Activated CD4-positive, alpha-beta T cell treated with anti-CD3 and anti-CD28 coated beads, Interleukin-2, amount 50 U/mL, for 4 hours (primary cell): ENCODE results near the gene PNLIPRP2.

Source experiments
- DNase-seq, 2 experiments: peaks; one replicate each; pipeline ENCODE4 v3.0.0-alpha.2; 2020

PNLIPRP2 gene

DNA sequence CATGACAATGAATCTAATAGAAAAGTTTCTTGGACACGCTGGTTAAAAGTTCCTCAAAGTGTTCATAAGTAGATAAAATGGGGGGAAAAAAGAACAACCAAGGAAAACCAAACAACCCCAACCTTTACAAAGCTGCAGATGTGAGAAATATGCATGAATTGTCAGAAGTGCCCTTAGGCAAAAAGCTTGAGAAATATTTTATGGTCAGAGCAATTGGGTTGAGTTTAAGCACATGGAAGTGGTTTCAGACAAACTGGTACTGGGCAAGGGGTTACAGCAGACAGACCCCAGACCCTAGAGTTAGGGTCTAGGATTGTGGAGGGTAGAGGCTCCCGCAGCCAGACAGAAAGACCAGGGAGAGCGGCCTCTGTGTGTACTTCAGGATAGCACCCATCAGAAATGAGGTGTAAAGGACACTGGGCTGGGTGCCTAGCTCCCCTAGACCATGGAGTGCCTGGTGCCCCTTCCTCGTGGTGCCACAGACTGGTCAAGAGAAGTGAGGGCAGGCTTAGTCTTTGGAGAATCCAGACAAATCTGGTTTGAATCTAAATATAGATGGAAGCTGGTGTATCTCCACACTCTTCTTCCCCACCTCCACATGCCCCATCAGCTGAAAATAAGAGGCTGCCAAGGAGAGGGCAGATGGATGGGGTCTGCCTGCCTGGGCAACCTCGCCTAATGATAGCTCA lies 37.3 kb downstream of the PNLIPRP2 start:
- DNase-seq: no peak

DNA sequence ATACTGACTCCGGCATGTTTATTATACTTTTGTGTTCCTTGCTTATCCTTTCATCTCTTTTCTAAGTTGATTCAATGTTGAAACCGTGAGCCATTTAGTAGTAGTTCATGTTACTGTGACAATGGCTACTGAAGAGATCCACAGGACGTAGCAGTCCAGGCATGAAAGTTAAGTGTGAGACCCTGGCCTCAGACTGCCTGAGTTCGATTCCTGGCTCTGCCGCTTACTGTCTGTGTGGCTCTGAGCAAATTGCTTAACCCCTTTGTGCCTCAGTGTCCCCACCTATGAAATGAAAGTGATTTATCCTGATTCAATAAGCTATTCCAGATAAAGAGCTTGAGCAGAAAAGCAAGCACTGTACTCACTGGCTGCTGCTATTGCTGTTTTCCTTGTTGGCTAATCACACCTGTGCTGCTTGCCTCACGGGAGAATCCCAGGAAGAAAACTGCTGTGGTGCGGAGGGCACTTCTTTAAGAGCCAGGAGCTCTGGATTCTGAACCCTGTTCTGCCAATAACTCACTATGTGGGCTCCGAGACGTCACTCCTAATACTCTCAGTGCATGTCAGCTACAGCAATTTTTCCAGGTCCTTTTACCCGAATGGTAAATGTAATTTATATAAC lies 38.4 kb downstream of the PNLIPRP2 start:
- DNase-seq: no peak

DNA sequence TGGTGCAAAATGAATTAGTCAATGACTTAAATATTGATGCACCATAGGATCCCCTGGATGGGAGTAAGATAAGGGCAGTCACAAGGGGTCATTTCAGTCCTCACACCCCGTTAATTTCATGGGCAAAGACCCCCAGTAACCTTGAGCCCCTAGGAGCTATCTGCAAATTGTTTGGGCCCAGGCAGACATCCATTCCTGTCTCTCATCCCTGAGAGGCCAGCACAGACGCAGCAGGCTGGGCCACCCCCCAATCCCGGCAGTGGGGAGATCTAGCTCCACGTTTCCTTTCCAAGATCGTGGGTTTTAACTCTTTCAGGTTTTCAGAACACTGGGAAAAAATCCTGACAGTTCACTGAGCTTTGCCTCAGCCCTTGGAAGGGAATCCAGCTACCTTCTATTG lies 40.1 kb downstream of the PNLIPRP2 start:
- no peak for DNase-seq

DNA sequence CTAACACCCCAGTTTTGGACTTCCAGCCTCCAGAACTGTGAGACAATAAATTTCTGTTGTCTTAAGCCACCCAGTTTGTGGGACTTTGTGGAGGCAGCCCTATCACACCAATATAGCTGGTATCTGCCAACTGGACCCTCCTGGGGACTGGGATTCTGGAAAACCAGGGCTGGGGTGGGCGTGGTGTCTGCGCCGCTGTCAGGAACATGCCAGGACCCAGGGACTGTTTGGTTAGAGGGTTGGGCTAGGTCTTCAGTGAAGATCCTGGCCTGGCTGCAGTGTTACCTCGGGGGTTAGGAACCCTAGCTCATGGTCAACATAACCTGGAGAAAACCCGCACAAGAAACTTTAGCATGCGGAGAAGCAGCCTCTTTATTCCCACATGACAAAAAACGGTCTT lies 42.6 kb downstream of the PNLIPRP2 start:
- no peak for DNase-seq

DNA sequence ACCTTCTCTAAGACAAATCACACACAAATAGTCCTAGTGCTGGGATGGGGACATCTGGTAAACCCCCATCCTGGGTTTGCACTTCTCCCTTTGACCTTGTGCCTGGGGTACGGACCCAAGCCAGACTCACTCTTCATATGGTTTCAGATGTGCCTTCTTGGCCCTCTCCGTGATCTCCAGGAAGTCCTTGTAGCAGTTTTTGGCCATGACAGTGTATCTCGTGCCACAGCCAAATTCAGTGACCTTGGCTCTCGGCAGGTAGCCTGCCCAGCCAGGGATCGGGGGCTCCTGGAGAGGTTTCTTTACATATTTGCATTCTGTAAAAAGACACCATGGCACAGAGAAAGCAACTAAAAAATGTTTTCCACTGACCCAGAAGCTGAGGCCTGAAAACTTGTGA lies 43.9 kb downstream of the PNLIPRP2 start:
- no peak for DNase-seq

DNA sequence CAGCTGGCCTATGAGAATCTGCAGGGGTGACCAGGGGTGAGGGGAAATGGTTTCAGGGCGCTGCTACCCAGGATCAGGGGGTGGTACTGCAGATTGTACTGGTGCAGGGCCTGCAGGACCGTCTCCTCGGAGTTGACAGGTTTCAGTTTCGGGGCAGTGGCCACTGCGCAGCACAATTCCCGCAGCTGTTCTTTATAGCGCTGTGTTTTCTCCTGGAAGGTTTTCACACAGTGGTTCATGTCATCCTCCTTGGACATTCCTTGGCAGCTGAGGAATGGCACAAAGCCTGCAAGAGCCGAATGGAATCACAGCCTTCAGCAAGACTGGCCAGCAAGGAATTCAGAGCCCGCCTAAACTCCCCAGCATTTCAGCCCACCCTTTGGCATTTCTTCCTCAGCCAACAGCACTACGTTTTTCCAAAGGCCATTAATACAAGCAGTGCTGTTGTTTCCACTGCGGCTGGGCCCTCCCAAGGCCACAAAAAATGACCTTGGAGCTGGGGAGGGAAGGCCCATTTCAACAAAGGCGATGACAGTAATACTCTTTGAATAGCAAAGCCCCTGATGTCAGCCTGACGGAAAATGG lies 44.9 kb downstream of the PNLIPRP2 start:
- DNase-seq: no peak

DNA sequence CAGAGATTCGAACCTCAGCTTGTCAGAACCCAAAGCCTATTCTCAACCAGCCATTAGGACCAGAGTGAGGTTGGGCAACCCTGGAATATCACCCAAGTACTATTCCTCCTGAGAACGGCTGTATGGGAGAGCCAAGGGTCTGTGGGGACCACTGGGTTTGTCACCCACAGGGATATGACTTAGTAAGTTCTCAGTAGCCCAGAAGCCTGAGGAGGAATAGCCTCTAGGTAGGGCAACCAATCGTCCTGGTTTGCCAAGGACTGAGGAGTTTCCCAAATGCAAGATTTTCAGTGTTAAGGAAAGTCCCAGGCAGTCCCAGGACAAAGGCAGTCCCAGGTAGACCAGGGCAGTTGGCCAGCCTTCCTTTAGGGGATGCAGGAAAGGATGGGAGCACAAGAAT lies 46.7 kb downstream of the PNLIPRP2 start:
- no peak for DNase-seq

DNA sequence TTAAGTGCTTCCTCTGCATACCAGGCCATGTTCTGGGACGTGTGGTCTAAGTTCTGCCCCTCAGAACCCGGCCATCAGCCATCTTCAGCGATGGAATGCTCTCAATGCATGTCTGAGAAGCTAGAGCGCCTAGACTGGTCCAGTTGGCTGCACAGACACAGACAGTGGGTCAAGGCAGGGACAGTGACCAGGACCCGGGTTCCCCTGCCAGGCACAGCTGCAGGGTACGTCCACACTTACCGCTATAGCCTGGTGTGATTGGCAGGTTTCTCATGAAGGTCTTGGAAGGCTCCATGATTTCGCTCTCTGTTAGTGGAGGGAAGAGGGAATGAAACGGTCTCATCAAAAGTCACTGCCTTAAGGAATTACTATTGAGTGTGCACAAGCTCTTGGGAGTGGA lies 47.3 kb downstream of the PNLIPRP2 start:
- no peak for DNase-seq

DNA sequence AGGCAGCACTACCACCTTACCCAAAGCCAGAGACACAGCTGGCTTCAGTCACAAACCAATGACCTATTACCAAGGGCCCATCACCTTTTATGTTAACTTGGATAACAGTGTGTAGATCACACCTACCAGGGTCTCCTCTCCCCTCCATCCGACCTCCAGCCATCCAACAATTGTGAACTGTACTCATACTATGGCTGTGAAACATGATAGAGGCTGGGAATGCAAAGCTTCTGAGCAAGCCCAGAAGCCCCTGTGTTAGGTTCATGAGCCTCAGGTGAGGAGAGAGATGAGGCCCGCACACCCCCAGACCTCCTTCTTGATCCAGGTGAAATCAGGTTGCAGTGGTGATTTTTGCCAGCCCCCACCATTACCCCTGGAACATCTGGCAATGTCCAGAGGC lies 47.7 kb downstream of the PNLIPRP2 start:
- no peak for DNase-seq

DNA sequence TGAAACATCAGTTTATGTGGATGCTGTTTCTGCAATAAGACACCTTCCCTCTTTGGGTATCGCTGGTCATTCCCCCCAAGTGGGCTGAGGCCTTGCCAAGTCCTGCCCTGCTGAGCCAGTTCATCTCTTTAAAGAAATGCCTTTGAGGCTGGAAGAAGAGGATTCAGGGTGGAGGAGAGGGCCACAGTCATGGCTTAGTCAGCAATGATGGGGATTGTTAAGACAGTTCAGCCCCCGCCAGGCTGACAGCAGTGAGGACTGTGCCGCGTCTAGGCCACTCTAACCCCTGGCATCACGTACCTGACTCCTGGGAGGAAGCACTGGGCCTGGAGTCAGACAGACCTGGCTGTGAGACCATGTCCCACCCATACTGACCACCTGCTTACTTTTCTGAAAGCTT lies 48.3 kb downstream of the PNLIPRP2 start:
- no peak for DNase-seq

DNA sequence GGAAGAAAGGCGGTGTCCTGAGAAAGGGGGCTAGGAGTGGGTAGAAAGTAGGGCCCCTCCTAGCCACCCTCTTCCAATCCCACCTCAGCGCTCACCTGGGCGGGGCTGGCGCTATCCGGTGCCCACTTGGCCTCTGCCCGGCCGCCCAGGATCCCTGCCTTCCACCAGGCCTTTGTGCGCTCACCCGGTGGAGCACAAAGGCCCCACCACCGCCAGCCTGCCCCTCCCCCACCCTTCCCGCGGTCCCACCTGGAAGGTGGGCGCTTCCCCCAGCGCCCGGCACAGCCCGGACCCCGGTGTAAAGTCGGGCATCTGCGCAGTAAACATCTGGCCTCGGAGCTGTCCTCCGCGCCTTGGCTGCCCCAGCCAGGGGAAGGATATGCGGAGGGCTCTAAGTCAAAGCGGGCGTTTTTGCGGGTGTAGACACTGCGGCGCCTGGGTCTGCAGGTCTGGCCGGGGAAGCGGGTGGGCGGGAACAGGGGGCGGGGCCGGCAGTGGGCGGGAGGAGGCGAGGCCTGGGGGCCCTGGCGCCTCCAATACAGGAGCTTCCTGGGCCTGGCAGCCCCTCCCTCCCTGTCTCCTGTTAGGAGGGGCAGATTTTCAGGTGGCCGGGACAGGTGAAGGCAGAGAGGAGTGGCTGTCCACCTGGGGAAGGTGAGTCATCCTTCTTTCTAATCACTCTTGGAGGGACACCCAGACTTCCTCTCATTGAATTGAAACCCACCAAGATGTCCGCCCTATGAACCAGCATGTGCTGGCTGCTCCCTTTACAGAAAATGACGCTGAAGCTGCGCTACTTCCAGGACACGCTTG lies 49.3 kb downstream of the PNLIPRP2 start:
- DNase-seq: no peak

DNA sequence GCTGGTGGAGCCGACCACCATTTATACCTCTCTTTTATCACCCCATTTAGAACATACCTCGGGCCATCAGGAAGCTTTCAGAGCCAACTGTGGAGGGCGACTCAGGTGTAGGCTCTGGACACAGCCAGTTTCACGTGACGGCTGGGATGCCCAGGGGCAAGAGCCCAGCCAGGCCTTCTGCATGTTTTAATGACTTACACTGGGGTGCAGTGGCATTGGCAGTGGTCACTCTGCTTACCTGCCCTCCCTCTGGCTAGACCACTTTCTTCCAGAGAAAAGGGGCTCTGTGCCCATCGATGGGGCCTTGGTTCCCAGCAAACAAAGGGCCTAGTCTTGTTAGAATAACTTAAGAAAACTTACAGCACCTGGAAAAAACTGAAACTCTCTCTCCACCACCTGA lies 50.0 kb downstream of the PNLIPRP2 start:
- DNase-seq: no peak

DNA sequence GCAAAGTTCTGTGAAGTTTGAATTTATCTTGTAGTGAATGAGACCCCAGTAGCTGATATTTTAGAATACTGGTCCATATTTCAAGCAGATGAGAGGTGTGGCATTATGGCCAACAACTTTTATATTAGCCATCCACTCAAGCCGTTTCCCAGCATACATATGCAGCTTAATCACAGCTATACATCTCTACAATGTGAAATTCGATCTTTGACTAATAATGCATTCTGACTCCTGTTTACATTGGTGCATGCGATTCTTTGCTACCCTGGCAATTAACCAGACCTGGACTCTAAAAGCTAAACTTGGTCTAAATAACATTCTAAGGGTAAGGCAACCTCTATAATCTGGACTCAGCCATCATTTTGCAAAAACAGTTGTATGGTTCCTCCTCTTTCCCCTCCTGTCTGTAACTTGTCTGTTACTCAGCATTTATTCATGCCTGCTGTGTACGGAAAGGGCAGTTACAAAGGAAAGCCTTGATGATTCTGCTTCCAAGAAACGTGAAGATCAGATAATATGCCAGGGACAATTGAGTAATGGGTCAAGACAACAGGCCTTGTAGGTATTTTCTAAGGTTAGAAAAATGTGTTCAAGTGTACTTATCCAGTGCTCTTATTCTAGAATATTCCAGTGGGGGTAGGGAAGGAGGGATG lies 50.6 kb downstream of the PNLIPRP2 start:
- no peak for DNase-seq

DNA sequence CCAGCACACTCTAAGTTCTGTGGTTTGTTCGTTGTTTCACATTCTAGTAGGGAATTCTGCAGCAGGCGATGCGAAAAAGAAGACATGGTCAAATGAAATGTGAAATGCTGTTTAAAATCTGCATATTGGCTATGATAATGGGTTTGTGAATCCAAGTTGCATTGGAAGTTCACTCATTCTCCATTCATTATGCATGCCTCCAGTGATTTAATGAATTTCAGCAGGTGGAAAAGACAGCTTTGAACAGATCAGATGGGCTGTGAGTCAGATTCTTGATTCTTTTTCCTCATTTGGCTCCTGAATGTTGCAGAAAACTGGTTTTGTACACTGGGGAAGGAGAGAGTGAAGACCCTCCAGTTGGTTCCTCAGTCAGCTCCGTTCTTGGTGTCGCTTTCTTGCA lies 52.1 kb downstream of the PNLIPRP2 start:
- DNase-seq: no peak

DNA sequence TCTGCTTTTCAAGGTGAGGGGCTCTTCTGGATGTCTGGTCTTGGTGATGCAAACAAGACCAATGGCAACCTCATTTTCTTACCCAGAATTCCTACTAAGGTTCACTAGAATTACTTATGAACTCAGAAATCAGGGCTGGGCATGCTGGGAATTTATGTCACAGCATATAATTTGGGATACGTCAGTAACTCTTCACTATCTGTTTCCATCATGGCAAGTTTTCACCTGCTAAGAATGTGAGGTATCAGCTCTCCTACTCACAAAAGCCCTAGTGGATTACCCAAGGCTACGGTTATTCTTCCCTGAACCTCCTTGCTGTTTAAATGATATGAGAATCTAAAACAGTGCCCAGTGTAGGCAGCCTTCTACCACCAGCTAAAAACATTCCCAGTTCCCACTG lies 53.1 kb downstream of the PNLIPRP2 start:
- DNase-seq: no peak

DNA sequence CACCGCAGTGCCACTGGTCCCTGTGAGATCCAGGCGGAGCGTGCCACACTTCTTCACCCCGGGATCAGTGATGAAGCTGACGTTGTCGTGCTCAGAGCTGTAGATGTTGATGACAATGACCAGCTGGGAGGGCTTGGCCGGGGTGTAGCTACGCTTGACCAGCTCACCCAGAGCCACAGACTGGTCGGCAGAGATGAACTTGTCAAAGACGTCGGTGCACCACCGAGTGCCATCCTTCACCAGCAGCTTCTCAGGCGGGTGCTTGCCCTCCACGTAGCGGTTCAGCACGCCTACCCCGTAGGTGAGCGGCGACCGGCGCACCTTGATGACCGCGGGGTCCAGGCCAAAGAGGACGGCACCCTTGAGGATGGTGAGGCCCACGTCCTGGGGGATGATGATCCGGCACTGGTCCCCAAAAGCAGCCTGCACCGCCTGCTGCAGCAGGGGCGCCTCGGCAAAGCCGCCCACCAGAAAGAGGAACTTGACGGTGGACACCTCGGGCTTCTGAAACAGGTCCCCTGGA lies 54.2 kb downstream of the PNLIPRP2 start:
- DNase-seq: no peak

DNA sequence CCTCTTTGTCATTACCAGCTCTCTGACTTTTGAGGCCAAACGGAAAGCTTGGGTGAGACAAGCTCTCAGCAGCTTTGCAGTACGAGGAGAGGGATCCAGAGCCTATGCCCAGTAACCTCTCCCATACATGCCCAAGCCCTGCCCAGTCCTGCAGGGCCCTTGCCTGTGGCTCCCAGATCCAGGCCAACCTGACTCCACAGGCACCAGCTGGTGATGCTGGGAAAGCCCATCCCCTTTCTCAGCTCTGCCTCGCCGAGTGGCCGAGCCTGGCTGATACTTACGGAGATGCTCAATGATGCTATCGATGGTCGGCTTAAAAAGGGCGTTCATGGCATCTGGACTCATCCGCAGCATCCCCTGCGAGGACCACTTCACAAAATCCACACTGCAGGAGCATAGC lies 55.4 kb downstream of the PNLIPRP2 start:
- DNase-seq: no peak

DNA sequence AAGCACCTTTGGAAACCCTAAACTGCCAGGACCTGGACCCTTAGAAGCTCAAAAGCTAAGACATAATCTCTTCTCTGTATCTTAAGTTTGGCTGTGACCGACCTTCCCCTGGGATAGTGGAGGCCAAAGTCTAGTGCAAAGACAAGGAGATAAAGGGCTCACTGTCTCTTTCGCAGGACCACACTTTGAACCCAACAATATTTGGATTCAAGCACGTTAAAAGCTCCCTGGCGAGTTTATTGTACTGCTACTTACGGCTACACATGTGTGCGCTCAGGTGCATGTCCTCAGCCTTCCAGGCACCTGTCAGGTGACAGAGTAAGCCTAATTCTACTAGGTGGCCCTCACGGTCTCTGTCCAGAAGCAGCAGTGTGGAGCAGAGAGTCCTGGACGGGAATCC lies 55.9 kb downstream of the PNLIPRP2 start:
- DNase-seq: no peak

DNA sequence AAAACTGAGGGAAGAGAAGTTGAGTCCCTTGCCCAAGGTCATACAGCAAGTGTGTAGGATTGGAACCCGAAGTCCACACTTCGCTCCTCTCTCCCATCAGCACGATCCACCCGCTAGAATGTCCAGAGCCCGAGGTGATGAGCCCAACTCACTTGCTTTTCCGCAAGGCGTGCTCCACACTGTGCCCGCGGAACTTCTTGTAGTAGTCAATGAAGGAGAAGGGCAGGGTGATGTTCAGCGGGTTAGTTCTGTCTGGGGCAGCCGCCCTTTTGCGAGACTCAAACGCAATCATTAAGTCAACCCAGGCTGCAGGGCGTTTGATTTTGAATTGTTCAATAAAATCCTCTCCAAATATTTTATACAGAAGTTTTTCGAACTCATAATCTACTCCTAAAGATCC lies 58.6 kb downstream of the PNLIPRP2 start:
- no peak for DNase-seq

DNA sequence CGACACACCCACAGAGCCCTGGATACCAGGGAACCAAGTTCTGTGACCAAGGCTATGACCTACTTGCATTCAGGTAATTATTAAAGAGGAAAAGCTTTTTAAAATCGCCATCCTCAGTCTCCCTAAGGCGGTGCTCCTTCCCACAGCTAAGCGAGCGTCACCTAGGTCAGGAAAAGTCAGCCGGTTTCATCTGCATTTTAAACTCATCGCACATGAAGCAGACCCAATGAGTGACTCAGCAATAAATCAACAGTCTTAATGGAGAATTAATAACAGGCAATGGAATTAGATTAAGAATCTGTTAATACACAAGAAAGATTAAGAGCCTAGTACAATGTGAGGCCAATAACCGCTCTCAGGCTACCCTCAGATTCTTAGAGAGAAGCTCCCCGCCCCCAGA lies 62.4 kb downstream of the PNLIPRP2 start:
- no peak for DNase-seq

DNA sequence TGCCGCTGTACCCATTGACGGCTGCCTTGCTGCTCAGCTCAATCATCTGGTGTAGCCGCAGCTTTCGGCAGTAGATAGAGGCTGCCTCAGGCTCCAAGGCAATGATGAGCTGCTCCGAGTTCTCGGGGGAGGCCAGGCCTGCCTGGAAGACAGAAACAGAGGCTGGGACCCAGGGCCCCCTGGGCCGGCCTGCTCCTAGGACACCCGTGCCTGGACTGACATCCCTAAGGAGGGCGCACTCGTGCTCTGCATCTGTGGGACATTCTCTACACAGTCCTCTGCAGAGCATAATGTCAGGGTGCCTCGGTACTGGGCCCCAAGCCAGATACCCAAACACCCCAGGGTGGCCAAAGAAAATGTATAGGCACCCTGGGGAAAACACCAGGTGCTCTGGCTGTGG lies 63.1 kb downstream of the PNLIPRP2 start:
- DNase-seq: no peak

DNA sequence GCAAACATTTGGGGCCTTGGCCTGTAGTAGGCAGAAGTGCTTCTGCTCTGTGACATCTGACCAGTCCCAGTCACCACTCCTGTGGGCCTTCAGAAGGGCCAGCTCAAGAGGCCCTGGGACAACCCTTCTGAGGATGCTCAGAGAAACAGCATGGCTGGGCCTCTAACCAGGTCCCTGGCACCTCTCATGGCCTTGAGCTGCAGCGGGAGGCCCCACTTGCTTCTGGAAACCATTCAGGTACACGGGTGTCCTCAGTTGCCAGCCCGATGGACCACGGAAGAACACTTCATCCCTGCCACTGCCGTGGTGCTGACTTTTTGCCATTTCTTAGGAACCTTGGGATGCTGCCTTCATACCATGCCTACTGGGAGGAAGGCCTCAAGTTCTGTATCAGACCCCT lies 64.0 kb downstream of the PNLIPRP2 start:
- DNase-seq: no peak

DNA sequence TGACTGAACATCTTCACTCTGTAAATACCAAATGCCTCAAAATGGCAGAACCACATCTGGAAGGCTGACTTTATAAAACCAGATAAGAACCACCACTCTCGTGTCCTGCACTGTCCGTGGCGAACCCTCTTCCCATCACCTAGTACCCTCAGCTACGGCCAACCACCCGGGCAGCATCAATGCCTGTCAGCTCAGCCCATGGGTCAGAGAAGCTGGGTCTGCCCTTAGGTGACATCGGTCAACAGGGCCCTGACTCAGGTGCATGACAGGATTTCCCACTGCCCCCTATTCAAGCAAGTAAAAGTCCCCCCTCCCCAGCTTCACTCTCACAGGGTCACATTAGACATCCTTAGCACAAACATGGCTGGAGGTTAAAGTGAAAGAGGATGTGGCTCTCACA lies 65.1 kb downstream of the PNLIPRP2 start:
- DNase-seq: no peak
